Mammary epithelial cell (primary cell): Measurements from ENCODE around the gene MMEL1.

Experiments used
- EZH2 ChIP-seq: IDR thresholded peaks from 2 replicates; pipeline ENCODE4 v1.6.1; 2012; ENCODE audit warnings: low read length, inconsistent platforms, borderline replicate concordance
- TF ChIP-seq, protein P1 (sequence below), 2 donors: IDR thresholded peaks in 1 of 2; conservative IDR thresholded peaks in 1 of 2; 2 replicates each; pipeline ENCODE4 v1.5.1; 2011 to 2012; ENCODE audit warnings: inconsistent platforms in 2 of 2, low read length in 2 of 2, mild to moderate bottlenecking in 2 of 2, control low read depth in 1 of 2, low read depth in 1 of 2; ENCODE audit not compliant: insufficient read depth in 1 of 2; ENCODE audit errors: extremely low read depth in 1 of 2

- TF ChIP-seq, protein P1, sequence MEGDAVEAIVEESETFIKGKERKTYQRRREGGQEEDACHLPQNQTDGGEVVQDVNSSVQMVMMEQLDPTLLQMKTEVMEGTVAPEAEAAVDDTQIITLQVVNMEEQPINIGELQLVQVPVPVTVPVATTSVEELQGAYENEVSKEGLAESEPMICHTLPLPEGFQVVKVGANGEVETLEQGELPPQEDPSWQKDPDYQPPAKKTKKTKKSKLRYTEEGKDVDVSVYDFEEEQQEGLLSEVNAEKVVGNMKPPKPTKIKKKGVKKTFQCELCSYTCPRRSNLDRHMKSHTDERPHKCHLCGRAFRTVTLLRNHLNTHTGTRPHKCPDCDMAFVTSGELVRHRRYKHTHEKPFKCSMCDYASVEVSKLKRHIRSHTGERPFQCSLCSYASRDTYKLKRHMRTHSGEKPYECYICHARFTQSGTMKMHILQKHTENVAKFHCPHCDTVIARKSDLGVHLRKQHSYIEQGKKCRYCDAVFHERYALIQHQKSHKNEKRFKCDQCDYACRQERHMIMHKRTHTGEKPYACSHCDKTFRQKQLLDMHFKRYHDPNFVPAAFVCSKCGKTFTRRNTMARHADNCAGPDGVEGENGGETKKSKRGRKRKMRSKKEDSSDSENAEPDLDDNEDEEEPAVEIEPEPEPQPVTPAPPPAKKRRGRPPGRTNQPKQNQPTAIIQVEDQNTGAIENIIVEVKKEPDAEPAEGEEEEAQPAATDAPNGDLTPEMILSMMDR (conservative IDR thresholded peaks at IDR 0.05 in 1 of 2, IDR thresholded peaks at IDR 0.05 in 1 of 2; ENCODE audit: extremely low read depth in 1 of 2, insufficient read depth in 1 of 2, low read depth in 1 of 2, low read length in 2 of 2) = no peak
- TF ChIP-seq EZH2 = no peak
Observed at GRCh38 chr1:2559509-2560298, 73.1 kb downstream of the MMEL1 start.
